ENCODE results near the gene GHRHR. TPM values are rescaled to one million over a fixed set of nuclear protein-coding genes. Genes with fewer than 3 reads are reported as not detected.

GHRHR gene
- total and polyA plus RNA-seq, 10 of the 15 experiments (the other 5 are each of a cell fraction or from before 2014, with no cell fraction given), result not detected

GRCh38 chr7:30974605-30975255 lies 11.0 kb downstream of the GHRHR start (continued):
- TF ChIP-seq ATF2 (IDR thresholded peaks at IDR 0.05; ENCODE audit: low read length) (no peak), KLF5 (IDR thresholded peaks at IDR 0.05; ENCODE audit: partially characterized antibody) (peak; percentile 67), TCF7 (IDR thresholded peaks at IDR 0.05; ENCODE audit: borderline replicate concordance) (peak; percentile 85), ETV6 (conservative IDR thresholded peaks at IDR 0.05 in 1 of 2, IDR thresholded peaks at IDR 0.05 in 1 of 2; ENCODE audit: borderline replicate concordance in 1 of 2, low read depth in 1 of 2) (no peak)

- no peak overlapping the region for H3K4me2 ChIP-seq (ENCODE audit: control insufficient read depth, insufficient read depth)
- H4K20me1 ChIP-seq (ENCODE audit: control insufficient read depth, insufficient read depth), result no peaks in the 10 kb centered on the region
- ChIA-PET RAD21 (ENCODE audit: unreplicated experiment) (interaction anchor here (2.2 to 3.4 kb wide), 3 partner anchors 36 to 176 kb away, joined by 6 to 28 read pairs (median 18); no protein-coding TSS in a partner anchor), SMC1A (ENCODE audit: uncharacterized antibody, unreplicated experiment) (interaction anchor here (1.8 to 4.8 kb wide), 5 partner anchors 32 to 176 kb away, joined by 6 to 49 read pairs (median 9); no protein-coding TSS in a partner anchor), CTCF (interaction anchor here (0.6 to 11.3 kb wide), 11 partner anchors 7 to 1517 kb away, joined by 3 to 159 read pairs (median 9); partner anchors contain the start of gene GHRHR), POLR2A (no interaction called here)
- peak; percentile 12 for ATAC-seq
- H3K79me2 ChIP-seq (ENCODE audit: control insufficient read depth, insufficient read depth, low read length), result no peaks in the 10 kb centered on the region
- intact Hi-C loops (cut with micrococcal nuclease; ENCODE audit: unreplicated experiment), result loop anchor here (1.0 kb wide), 2 partner anchors 37 to 175 kb away; no protein-coding TSS in a partner anchor
- H3K9ac ChIP-seq (ENCODE audit: control insufficient read depth, insufficient read depth, low read length), result no peak overlapping the region
- DNase-seq (ENCODE audit: low read depth, low spot score), result no peak
- in situ Hi-C loops (cut with MboI), result loop anchor here (5.0 kb wide), 1 partner anchor 173 kb away; no protein-coding TSS in a partner anchor
- H3K27me3 ChIP-seq (replicated peaks in 1 of 2; ENCODE audit: control insufficient read depth in 2 of 2, insufficient read depth in 2 of 2, low read length in 1 of 2), result no peaks in the 10 kb centered on the region; a peak in 1 of 4 replicates
- H3K4me1 ChIP-seq (ENCODE audit: control insufficient read depth, insufficient read depth, low read length), result peaks cover 13% of the 10 kb centered on the region
- H2AFZ ChIP-seq (ENCODE audit: control insufficient read depth, low read depth, low read length), result peak overlapping the region; percentile 43
- TF ChIP-seq RAD51 (IDR thresholded peaks at IDR 0.05) (no peak), E4F1 (IDR thresholded peaks at IDR 0.05; ENCODE audit: borderline replicate concordance, partially characterized antibody) (no peak), TCF12 (IDR thresholded peaks at IDR 0.05; ENCODE audit: low read depth, low read length) (no peak), STAT3 (IDR thresholded peaks at IDR 0.05; ENCODE audit: low read depth, low read length) (no peak)
- WGBS (ENCODE audit: insufficient coverage, insufficient replicate concordance, low lambda C conversion rate, missing lambda C conversion rate), result 25% methylated on average over 5 of the region's 5 CpGs
- no peak for FAIRE-seq
- H3K9me3 ChIP-seq (replicated peaks; ENCODE audit: control insufficient read depth, insufficient read depth, low read length), result no peaks in the 10 kb centered on the region
- no peak overlapping the region for H3K4me3 ChIP-seq
- H3K27ac ChIP-seq (ENCODE audit: control insufficient read depth, insufficient read depth), result peak overlapping the region; percentile 19; the same call in 1 of the 2 replicates
- no TSS peak for BruUV-seq (replicated peaks)
- H3K36me3 ChIP-seq (ENCODE audit: control insufficient read depth in 2 of 2, insufficient read depth in 2 of 2, low read length in 1 of 2), result no peaks in the 10 kb centered on the region
Measured at GRCh38 chr7:30975256-30975899, 11.6 kb downstream of the GHRHR start.

Measured in GM12878 (cell line).